Measurements from ENCODE around the gene ENDOV.
"Not testable (repeated sequence)": the region's sequence is repeated elsewhere in the genome, so short reads cannot be mapped to it uniquely, and the experiment has no call there.

ENDOV gene

GRCh38 chr17:80395402-80396151 is 19.4 kb upstream of the ENDOV start:
- H3K4me1 Mint-ChIP-seq = peaks cover 4% of the 10 kb centered on the region
- peak overlapping the region; percentile 62 for H3K27ac Mint-ChIP-seq
- H3K9me3 Mint-ChIP-seq = no peaks in the 10 kb centered on the region
- peak; percentile 18 for DNase-seq
- no peak overlapping the region for H3K4me3 Mint-ChIP-seq
- no peaks in the 10 kb centered on the region for H3K27me3 Mint-ChIP-seq
- CTCF ChIA-PET = no interaction called here
- peaks cover 29% of the 10 kb centered on the region for H3K36me3 Mint-ChIP-seq

- Mint-ChIP-seq H3K4me3 (no peak overlapping the region), H3K27ac (peak overlapping the region; percentile 62), H3K27me3 (no peaks in the 10 kb centered on the region), H3K9me3 (no peaks in the 10 kb centered on the region), H3K4me1 (peaks cover 4% of the 10 kb centered on the region), H3K36me3 (peaks cover 24% of the 10 kb centered on the region)
- CTCF ChIA-PET = no interaction called here
- no peak for DNase-seq
These were observed 18.6 kb upstream of the ENDOV start for GRCh38 chr17:80396157-80397033.

- DNase-seq = no peak
- no peak overlapping the region for H3K4me3 Mint-ChIP-seq
- peaks cover 4% of the 10 kb centered on the region for H3K4me1 Mint-ChIP-seq
- no peaks in the 10 kb centered on the region for H3K27me3 Mint-ChIP-seq
- CTCF ChIA-PET = no interaction called here
- H3K36me3 Mint-ChIP-seq = peaks cover 21% of the 10 kb centered on the region
- H3K9me3 Mint-ChIP-seq = no peaks in the 10 kb centered on the region
- peak overlapping the region; percentile 60 for H3K27ac Mint-ChIP-seq
These were observed 18.0 kb upstream of the ENDOV start for GRCh38 chr17:80397034-80397387.

GRCh38 chr17:80397686-80398085 is 17.3 kb upstream of the ENDOV start:
- H3K4me1 Mint-ChIP-seq = peaks cover 4% of the 10 kb centered on the region
- H3K27ac Mint-ChIP-seq = peak overlapping the region; percentile 42
- H3K4me3 Mint-ChIP-seq = no peak overlapping the region
- H3K27me3 Mint-ChIP-seq = no peaks in the 10 kb centered on the region
- CTCF ChIA-PET = no interaction called here
- no peaks in the 10 kb centered on the region for H3K9me3 Mint-ChIP-seq
- peaks cover 18% of the 10 kb centered on the region for H3K36me3 Mint-ChIP-seq
- DNase-seq = no peak

- H3K4me1 Mint-ChIP-seq, CTCF ChIA-PET, DNase-seq, H3K4me3 Mint-ChIP-seq, H3K27me3 Mint-ChIP-seq, H3K27ac Mint-ChIP-seq, H3K9me3 Mint-ChIP-seq, H3K36me3 Mint-ChIP-seq: not testable (repeated sequence)
These were observed 13.9 kb upstream of the ENDOV start for GRCh38 chr17:80401086-80401485.

- H3K36me3 Mint-ChIP-seq, H3K9me3 Mint-ChIP-seq, CTCF ChIA-PET, H3K4me1 Mint-ChIP-seq, H3K4me3 Mint-ChIP-seq, DNase-seq, H3K27me3 Mint-ChIP-seq, H3K27ac Mint-ChIP-seq: not testable (repeated sequence)
These were observed 12.9 kb upstream of the ENDOV start for GRCh38 chr17:80402102-80402501.

GRCh38 chr17:80402959-80403358 is 12.0 kb upstream of the ENDOV start:
- DNase-seq = no peak
- H3K4me1 Mint-ChIP-seq = peaks cover 2% of the 10 kb centered on the region
- no peak overlapping the region for H3K27ac Mint-ChIP-seq
- no peaks in the 10 kb centered on the region for H3K36me3 Mint-ChIP-seq
- H3K27me3 Mint-ChIP-seq = no peaks in the 10 kb centered on the region
- no peak overlapping the region for H3K4me3 Mint-ChIP-seq
- H3K9me3 Mint-ChIP-seq = no peaks in the 10 kb centered on the region
- CTCF ChIA-PET = no interaction called here

- Mint-ChIP-seq H3K4me3 (no peak overlapping the region), H3K9me3 (no peaks in the 10 kb centered on the region), H3K4me1 (no peaks in the 10 kb centered on the region), H3K36me3 (no peaks in the 10 kb centered on the region), H3K27ac (no peak overlapping the region), H3K27me3 (peaks cover 11% of the 10 kb centered on the region)
- DNase-seq = no peak
- CTCF ChIA-PET = no interaction called here
These were observed 8.8 kb upstream of the ENDOV start for GRCh38 chr17:80406146-80406545.

GRCh38 chr17:80407917-80408316 is 7.0 kb upstream of the ENDOV start:
- CTCF ChIA-PET, H3K27ac Mint-ChIP-seq, DNase-seq, H3K4me3 Mint-ChIP-seq, H3K4me1 Mint-ChIP-seq, H3K9me3 Mint-ChIP-seq, H3K36me3 Mint-ChIP-seq: not testable (repeated sequence)
- H3K27me3 Mint-ChIP-seq = peaks cover 12% of the 10 kb centered on the region

- Mint-ChIP-seq H3K27me3 (peaks cover 21% of the 10 kb centered on the region), H3K9me3 (no peaks in the 10 kb centered on the region), H3K36me3 (no peaks in the 10 kb centered on the region), H3K4me1 (no peaks in the 10 kb centered on the region), H3K4me3 (no peak overlapping the region), H3K27ac (no peak overlapping the region)
- no peak for DNase-seq
- CTCF ChIA-PET = no interaction called here
These were observed 6.1 kb upstream of the ENDOV start for GRCh38 chr17:80408872-80409271.

- Mint-ChIP-seq H3K4me1 (peaks cover 6% of the 10 kb centered on the region), H3K36me3 (no peaks in the 10 kb centered on the region), H3K9me3 (no peaks in the 10 kb centered on the region), H3K27me3 (peaks cover 29% of the 10 kb centered on the region), H3K27ac (no peak overlapping the region), H3K4me3 (no peak overlapping the region)
- no peak for DNase-seq
- CTCF ChIA-PET = no interaction called here
These were observed 5.3 kb upstream of the ENDOV start for GRCh38 chr17:80409626-80410025.

GRCh38 chr17:80410441-80411087 is 4.4 kb upstream of the ENDOV start:
- not testable (repeated sequence) for DNase-seq

GRCh38 chr17:80413771-80414507 is 1.0 kb upstream of the ENDOV start:
- Mint-ChIP-seq H3K27me3 (peaks cover 36% of the 10 kb centered on the region), H3K4me3 (peak overlapping the region; percentile 78), H3K4me1 (peaks cover 24% of the 10 kb centered on the region), H3K27ac (peak overlapping the region; percentile 6), H3K36me3 (peaks cover 3% of the 10 kb centered on the region), H3K9me3 (no peaks in the 10 kb centered on the region)
- CTCF ChIA-PET = interaction anchor here (1.6 kb wide), 1 partner anchor 556 kb away, joined by 6 read pairs; no protein-coding TSS in a partner anchor
- DNase-seq = no peak

More at GRCh38 chr17:80410441-80411087, 4.4 kb upstream of the ENDOV start:
- H3K36me3 Mint-ChIP-seq, H3K4me3 Mint-ChIP-seq, CTCF ChIA-PET, H3K27ac Mint-ChIP-seq, H3K9me3 Mint-ChIP-seq, H3K4me1 Mint-ChIP-seq: not testable (repeated sequence)
- H3K27me3 Mint-ChIP-seq = peaks cover 38% of the 10 kb centered on the region

- DNase-seq = no peak
- Mint-ChIP-seq H3K36me3 (peaks cover 4% of the 10 kb centered on the region), H3K9me3 (no peaks in the 10 kb centered on the region), H3K4me1 (peaks cover 24% of the 10 kb centered on the region), H3K27ac (peak overlapping the region; percentile 6), H3K4me3 (peak overlapping the region; percentile 78), H3K27me3 (peaks cover 34% of the 10 kb centered on the region)
- CTCF ChIA-PET = interaction anchor here (1.6 kb wide), 1 partner anchor 556 kb away, joined by 6 read pairs; no protein-coding TSS in a partner anchor
These were observed 512 bp upstream of the ENDOV start for GRCh38 chr17:80414508-80414802.

Measured in activated naive CD4-positive, alpha-beta T cell treated with anti-CD3 and anti-CD28 coated beads, Interleukin-2, amount 10 ng/mL, durations not matched to agents 7 days and 5 days (primary cell).